A673 (cell line): ENCODE measurements around the gene KDM4D.
"Not testable (repeated sequence)": the region's sequence is repeated elsewhere in the genome, so short reads cannot be mapped to it uniquely, and the experiment has no call there.

Experiments
- EZH2 ChIP-seq: fragments of 200-600 bp; sonication (generic); IDR thresholded peaks from 2 replicates; pipeline ENCODE4 v1.6.1; 2017; ENCODE audit warnings: borderline replicate concordance, low read depth, mild to moderate bottlenecking, mixed read lengths, antibody characterized with exemption, low read length; ENCODE audit not compliant: poor library complexity, severe bottlenecking
- TF ChIP-seq, protein P1 (sequence below): fragments of 300-800, 200-600 bp; sonication (generic); conservative IDR thresholded peaks from 2 replicates; pipeline ENCODE4 v1.5.1; 2017; ENCODE audit warnings: low read depth, mild to moderate bottlenecking, antibody characterized with exemption, low read length, moderate library complexity, mixed read lengths

DNA sequence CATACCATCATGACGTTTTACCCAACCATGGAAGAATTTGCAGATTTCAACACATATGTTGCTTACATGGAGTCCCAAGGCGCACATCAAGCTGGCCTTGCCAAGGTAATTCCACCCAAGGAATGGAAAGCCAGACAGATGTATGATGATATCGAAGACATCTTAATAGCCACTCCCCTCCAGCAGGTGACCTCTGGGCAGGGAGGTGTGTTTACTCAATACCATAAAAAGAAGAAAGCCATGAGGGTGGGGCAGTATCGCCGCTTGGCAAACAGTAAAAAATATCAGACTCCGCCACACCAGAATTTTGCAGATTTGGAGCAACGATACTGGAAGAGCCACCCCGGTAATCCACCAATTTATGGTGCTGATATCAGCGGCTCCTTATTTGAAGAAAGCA lies 52.1 kb downstream of the KDM4D start:
- not testable (repeated sequence) for TF ChIP-seq EZH2
- TF ChIP-seq, protein P1, sequence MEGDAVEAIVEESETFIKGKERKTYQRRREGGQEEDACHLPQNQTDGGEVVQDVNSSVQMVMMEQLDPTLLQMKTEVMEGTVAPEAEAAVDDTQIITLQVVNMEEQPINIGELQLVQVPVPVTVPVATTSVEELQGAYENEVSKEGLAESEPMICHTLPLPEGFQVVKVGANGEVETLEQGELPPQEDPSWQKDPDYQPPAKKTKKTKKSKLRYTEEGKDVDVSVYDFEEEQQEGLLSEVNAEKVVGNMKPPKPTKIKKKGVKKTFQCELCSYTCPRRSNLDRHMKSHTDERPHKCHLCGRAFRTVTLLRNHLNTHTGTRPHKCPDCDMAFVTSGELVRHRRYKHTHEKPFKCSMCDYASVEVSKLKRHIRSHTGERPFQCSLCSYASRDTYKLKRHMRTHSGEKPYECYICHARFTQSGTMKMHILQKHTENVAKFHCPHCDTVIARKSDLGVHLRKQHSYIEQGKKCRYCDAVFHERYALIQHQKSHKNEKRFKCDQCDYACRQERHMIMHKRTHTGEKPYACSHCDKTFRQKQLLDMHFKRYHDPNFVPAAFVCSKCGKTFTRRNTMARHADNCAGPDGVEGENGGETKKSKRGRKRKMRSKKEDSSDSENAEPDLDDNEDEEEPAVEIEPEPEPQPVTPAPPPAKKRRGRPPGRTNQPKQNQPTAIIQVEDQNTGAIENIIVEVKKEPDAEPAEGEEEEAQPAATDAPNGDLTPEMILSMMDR = not testable (repeated sequence)
